D341Med (cell line): ENCODE measurements around the gene CNDP2.
"Not testable (repeated sequence)": the region's sequence is repeated elsewhere in the genome, so short reads cannot be mapped to it uniquely, and the experiment has no call there.

Experiments used
- DNase-seq: peaks from one replicate; pipeline ENCODE4 v3.0.0; 2012; ENCODE audit warnings: low spot score

Gene CNDP2

DNA sequence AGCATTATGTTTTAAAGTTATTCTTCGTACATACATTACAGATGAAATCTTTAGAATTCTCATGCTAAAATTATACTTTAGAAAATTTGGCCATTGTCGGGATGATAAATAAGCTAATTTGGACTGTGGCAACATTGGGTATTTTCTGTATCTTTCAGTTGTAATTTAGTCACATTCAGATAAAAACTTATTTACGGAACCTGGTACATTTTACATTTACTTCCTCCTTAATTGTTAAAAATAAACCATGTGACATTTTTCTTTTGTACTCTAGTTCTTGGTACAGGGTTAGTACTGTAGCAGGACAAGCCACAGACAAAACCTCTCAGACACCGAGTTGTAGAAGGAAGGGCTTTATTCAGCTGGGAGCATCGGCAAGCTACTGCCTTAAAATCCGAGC lies 4.2 kb downstream of the CNDP2 start:
- no peak for DNase-seq

DNA sequence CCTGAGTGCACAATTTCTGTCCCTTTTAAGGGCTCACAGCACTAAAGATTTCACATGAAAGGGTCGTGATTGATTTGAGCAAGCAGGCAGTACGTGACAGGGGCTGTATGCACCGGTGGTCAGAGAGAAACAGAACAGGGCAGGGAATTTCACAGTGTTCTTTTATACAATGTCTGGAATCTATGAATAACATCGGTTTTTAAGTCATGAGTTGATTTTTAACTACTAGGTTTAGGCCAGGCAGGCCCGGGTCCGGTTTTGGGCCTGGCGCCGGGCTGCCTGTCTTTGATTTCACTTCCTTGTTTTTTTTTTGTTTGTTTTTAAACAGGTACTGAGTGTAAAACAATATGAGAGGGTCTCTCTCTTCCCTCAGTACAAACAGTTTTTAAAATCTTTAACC lies 4.6 kb downstream of the CNDP2 start:
- DNase-seq = not testable (repeated sequence)

DNA sequence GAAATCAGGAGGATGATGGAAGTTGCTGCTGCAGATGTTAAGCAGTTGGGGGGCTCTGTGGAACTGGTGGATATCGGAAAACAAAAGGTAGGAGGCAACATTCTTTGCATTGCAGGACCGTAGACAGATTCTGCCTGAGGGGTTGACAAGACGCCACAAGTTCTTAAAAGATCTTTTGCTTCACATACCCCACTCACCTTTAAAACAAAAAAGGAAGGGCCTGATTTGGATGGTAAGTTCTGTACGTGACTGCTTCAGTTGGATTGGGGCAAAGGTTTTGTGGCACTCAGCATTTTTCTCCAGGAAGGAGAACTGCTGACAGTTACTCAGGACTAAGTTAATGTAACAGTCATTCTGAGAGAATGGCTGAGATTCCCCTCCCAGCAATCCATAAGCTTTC lies 5.2 kb downstream of the CNDP2 start:
- DNase-seq = no peak

DNA sequence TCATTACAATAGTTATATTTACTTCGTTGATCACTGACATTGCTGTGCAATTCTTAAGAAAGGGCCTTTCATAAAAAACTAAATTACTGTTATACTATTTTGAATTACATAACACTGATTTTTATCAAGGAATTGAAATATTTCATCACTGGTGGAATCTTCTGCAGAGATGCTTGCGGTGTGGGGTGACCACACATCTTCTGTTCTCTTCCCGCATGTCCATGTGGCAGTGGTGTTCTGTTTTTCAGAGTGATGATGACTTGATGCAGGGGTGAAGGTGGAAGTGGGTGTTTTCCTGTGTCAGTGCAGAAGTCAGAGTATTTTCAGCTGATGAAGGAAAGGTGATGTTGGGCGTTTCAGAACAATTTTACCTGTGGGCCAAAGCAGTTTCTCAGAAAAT lies 7.0 kb downstream of the CNDP2 start:
- no peak for DNase-seq

DNA sequence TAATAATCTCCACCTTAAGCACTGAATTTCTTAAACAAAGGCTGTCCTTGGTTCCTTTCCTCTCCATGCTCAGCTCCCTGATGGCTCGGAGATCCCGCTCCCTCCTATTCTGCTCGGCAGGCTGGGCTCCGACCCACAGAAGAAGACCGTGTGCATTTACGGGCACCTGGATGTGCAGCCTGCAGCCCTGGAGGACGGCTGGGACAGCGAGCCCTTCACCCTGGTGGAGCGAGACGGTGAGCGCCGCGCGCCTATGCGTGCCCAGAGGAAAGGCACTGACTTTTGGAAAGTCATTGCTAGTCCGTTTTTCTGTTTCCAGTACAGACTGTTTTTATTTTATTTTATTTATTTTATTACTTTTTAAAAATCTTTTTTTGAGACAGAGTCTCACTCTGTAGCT lies 9.6 kb downstream of the CNDP2 start:
- no peak for DNase-seq

DNA sequence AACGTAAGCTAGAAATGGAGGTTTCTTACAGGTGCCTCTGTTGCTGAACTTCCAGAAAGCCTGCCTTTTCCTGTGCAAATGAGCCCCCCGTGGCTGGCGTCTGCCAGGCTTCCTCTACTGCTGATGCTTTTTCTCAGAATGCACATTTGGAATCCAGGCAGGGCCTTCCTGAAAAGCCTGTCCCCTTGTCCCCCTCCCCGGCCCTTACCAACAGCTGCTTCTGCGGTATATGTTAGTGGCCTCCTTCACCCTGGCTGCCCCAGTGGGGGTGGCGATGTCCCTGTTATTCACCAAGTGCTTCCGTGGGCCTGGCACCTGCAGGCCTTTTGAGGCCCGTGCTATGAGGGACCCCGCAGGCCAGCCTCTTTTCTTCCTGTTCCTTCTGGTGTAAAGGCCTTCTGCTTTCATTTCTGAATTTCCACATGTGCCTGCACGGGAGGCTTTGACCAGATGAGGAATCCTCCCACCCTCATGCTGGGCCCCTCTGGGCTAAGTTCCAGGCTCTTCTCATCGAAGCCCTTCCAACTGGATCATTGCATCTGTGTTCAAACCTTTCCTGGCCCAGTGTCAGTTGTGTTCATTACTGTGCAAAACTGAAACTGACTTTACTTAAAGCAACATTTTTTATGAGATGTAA lies 10.4 kb downstream of the CNDP2 start:
- DNase-seq = no peak

DNA sequence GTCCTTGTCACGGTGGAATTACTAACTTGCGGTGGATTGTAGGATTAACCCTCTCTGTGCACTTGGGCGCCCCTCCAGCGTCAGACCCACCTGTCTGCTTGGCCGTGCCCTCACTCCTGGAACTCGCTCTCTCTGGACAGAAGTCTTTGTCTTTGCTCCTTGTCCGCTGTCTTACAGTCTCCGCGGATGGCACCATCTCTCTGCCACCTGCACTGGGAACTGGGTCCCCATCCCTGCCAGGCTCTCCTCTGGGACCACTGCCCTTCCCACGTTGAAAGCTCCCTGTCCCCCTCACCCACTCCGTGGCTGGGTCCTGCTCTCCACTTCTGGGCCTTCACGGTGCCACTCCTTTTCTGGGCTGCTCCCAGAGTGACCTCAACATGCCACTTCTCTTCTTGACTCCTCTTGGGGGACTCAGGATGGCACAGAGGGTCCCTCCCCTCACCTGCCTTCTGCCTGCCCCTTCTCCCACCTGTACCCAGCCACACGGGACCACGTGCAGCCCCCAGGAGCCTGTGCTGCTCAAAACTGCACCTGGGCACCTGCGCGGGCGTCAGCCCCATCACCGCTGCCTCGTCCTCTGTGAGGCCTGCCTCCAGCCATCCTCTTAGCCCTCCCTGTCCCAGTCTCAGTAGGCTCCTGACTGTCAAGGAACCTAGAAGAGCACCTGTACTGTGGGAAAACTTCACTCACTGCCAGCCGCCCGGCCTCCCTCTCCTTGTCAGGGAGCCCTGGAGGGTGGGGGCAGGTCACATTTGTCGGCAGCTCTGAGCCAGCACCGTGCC lies 11.1 kb downstream of the CNDP2 start:
- no peak for DNase-seq

DNA sequence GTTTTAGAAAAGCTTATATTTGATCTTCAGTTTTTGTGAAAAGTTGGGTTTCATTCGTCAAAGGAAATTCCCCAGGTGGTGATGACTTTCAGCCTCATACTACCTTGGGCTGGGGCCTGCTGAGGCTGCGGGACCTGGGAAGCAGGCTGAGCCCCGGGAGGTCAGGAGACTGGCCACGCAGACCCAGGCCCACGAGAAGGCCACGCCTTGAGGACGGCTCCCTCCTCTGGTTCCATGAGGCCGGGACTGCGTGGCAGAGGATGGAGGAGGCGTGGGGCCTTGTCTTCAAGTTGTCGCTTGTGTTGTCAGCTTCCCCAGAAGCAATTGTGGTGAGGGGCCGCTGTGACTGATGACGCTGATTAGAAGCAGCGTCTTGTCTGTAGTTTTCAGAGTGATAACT lies 11.8 kb downstream of the CNDP2 start:
- DNase-seq = no peak

DNA sequence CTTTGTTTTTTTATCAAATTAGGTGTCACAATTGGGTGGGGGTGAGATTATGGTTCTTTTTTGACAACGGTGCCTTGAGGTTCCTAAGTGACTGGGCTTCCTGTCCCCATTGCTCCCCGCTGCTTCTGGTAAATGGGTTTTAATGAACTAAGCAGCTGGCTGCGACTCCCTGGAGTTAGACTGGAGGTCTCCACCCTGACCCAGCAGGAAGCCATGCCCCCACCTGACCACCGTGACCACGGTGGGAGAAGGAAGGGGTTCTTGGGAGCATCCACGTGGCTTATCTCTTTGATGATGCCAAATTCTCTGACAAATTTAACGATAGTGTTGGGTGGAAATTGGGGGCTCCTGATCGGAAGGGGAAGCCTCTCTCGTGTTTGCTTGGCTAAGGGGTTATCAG lies 12.2 kb downstream of the CNDP2 start:
- no peak for DNase-seq

DNA sequence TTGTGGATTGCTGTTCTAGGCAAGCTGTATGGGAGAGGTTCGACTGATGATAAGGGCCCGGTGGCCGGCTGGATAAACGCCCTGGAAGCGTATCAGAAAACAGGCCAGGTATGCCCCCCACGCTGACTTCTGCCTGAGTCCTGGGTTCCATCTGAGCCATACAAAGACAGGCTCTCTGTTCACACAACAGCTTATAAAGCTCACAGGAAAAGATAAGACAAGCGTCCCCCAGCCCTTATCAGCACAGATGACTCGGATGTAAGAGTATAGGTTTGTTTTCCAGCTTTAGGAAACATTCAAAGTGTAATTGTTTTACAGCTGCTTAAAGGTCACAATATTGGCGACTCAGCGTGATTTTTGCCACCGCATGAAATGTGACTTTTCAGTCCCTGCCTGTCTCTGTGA lies 12.7 kb downstream of the CNDP2 start:
- DNase-seq = no peak

DNA sequence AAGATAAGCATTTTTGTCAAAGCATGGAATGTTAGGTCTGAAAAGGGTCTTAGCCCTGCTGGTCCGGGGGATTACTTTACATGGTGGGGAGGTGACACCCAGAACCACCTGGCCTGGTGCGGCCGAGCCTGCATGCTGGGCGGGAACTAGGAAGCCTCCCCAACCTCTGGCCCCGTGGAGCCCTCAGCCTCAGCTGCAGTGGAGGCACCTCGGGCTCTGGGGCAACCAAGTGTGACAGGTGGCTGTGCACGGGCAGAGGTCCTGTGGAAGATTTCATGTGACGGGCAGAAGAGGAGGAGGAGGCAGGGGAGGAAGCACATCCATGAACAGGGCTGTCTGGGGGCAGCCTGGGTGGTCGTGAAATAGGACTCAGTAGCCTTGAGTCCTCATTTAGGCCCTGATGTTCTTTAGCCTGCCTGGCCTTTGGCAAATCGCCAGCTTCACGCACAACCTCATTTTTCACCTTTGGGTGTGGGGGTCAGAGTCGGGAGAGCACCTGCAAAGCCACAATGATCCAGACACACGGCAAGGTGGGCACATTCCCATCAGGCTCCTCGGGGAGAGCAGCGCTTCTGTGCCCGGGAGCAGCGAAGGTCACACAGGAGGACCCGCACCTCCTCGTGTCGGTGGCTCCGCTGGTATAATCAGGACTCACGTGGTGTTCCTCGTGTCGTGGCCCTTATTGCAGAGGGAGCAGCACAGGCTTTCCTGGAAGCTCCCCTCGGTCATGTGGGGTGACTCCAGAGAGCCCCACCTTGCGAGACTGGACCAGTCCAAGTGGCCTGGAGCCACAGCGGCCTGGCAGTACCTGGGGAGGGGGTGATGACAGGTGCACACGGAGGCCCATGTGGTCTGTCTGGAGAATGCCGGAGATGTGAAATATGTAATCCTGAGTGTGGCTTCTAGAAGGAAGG lies 13.9 kb downstream of the CNDP2 start:
- DNase-seq = no peak

DNA sequence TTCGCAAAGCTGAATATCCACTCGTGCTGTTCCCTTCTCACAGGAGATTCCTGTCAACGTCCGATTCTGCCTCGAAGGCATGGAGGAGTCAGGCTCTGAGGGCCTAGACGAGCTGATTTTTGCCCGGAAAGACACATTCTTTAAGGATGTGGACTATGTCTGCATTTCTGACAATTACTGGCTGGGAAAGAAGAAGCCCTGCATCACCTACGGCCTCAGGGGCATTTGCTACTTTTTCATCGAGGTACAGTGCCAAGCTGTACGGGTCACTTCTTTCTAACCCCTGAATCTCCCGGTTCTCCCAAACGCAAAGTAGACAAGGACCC lies 14.6 kb downstream of the CNDP2 start:
- no peak for DNase-seq

DNA sequence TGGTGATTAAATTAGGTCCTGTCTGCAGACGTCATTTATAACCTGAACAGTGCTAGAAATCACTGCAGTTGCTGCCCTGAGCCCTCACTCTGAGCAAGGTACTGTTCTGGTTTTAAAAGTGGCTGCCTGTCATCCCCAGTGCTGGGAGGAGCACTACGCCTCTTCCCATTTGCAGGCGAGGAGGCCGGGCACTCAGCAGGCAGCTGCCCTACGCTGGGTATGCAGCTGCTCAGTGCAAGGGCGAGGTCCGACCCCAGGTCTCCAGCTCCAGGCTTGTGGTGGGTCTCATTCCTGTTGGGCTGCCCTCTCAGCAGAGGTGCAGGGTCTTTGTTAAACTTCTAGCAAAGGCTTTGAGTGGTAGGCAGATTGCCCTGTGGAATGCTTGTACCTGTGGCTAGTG lies 15.7 kb downstream of the CNDP2 start:
- no peak for DNase-seq

DNA sequence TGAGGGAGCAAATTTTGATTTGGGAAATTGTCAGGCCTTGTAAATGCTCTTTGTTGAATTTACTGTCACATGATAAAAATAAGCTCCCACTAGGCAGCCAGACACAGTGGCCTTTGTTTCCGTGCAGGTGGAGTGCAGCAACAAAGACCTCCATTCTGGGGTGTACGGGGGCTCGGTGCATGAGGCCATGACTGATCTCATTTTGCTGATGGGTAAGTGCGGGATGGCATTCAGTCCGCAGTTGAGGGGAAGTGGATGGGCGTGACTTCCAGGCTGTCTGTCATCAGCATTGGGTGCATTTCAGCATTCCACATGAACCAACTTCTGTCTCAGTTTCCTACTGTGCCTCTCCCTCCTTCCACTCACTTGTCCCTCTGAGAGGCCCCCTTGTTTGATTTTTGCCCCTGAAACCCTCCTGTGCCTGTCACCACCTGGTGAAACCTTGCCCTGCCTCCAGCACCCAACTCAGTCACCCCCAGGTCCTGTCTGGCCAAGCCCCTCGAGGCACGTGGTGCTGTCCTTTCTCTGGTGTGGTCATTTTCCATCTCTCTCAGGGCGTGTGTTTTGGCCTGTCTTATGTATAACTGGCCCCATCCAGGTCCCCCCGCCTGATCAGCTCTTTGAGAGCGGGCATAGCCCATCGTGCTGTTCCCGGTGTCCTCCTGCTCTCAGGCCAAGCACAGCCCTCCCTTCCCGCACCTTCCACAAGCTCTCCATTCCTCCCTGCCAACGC lies 16.3 kb downstream of the CNDP2 start:
- DNase-seq = no peak

DNA sequence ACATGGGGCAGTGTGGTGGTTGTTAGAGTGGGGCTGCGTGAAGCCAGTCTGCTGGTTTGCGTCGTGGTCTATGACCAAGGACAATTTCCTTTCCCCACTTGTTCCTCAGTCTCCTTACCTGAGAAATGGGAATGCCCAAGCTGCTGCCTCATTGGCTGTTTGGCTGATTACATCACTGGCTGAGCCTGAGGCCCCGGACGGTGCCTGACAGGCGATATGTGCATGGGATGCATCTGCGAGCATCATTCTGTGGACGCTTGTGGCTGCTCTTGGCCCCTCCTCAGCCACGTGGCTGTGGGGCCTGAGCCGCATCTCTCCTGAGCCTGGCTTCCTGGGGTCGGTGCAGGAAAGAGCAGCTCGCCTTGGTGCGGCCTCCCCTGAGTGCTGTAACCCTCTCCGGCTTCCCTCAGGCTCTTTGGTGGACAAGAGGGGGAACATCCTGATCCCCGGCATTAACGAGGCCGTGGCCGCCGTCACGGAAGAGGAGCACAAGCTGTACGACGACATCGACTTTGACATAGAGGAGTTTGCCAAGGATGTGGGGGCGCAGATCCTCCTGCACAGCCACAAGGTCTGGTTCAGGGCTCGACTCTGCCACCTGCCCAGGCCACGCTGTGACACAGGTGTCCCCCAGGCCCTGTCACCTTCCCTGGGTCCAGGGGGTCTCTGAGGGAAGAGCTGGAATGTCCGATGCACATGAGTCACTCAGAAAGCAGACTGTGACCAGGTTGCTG lies 17.2 kb downstream of the CNDP2 start:
- DNase-seq = no peak

DNA sequence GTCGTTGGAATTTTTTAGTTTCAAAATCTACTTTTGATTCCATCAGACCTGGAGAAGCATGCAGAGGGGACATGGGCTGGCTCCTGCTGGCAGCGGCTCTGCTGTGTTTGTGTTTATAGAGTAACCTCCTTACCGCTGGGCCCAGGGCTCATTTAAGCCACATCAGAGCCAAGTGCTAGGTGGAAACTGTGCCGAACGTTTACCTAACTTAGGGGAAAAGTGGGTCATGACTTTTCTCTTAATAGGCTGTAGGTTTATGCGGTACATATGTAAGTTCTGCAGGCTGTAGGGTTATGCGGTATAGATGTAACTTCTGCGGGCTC lies 17.7 kb downstream of the CNDP2 start:
- DNase-seq = no peak

DNA sequence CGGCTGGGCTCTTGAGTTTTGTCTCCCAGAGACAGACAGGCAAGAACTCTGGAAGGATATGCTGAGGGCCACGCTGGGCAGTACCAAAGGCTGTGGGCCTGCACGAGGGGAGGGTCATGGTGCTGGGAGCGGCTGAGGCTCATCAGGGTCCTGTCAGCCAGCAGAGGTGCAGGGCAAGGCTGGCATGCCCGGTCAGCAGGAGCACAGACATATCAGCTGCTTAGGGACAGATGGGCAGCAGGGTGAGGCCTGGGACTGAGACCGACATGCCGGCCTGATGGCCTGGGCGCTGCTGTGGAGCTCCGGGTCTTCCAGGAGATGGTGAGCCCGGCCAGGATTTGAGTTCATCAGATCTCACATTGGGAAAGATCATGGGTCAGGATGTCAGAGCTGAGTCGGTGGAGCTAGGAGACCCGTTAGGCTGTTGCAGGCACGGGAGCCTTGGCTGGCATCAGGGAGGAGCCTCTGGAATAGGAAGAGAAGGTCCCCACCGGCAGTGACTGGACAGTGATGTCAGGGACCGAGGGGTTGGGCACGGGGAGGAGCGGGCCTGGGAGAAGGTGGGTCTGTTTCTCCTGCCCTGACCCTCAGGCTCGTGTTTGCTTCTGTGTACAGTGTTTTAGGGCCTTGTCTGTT lies 18.8 kb downstream of the CNDP2 start:
- DNase-seq = no peak

DNA sequence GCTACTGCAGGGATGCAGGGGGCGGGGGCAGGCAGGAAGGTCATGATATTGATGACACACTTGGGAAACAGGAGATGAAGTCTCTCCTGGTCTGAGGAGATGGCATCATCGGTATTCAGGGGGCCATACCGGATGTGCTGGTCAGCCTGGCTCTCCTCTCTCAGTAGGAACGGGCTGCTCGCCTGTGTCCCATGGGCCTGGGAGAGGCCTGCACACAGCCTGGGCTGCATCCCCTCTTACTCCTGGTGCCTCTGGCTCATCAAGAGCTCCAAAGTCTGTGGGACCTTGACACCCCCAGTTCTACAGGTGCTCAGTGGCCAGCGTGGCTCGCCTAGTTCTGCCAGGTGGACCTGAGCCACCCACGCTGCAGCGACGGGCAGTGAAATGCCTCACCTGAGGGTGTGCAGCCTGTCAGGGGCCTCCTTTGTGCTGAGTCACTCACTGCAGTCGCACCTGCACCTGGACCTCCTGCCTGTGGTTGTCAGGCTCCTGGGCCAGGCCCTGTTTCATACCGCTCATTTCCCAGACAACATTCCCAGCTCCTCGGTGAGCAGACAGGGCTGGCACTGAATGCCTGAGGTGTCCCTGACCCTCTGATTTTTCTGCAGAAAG lies 19.6 kb downstream of the CNDP2 start:
- no peak for DNase-seq

DNA sequence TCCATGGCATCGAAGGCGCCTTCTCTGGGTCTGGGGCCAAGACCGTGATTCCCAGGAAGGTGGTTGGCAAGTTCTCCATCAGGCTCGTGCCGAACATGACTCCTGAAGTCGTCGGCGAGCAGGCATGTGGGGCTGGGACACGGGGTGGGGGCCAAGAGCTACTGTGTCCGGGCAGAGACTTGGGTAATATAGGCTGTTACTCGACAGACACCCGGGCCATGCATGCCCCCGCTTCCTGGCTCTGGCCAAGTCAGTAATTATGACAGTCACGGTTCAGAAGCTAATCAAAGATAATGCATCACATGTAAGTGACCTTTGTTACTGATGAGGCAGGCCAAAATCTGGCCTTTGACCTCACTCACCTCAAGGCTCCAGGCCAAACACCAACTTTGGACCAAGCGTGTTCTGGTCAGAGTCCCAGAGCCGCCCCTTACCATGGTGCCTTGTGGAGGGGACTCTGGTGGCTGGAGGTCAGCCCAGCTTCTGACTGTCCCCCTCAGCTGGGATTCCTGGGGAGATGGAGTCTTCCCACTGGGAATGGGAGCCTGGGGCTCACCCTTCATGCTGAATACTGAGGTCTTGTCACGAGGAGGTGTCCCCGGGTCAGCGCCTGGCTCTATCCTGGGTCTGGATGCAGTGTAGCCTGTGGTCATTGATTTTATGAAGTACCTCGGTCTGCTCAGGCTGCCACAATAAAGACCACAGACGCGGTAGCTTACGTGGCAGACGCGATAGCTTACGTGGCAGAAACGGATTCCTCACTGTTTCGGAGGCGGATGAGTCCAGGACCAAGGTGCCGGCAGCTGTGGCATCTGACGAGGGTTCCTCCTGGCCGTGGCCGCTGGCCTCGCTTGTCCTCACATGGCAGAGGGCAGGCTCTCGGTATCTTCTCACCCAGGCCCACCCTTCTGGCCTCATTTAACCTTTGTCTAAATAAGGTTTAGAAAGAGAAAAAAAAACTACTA lies 20.4 kb downstream of the CNDP2 start:
- no peak for DNase-seq

DNA sequence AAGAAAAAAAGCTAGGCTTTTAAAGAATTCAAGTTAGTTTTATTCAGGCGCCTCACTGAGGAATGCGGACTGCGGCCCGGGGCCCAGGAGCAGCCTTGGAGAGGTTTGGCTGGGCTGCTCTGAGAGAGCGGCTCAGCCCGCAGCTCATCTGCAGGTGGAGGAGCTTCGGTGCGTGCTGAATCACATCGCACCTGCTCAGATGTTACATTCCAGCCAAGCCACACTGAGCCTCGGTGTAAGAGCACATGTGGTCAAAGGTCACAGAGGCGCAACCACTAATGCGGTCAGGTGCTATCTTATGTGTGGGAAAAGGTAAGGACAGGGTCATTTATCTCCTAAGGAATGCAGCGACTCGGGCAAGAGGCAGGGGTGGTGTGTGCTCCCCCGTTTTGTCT lies 21.1 kb downstream of the CNDP2 start:
- no peak for DNase-seq
